Neural progenitor cell (in vitro differentiated cells): Measurements from ENCODE around the gene NTHL1.

ENCODE experiments used
- CTCF ChIP-seq: fragments of 200-600 bp; sonication (generic); IDR thresholded peaks from 2 replicates; pipeline ENCODE4 v1.5.1; 2017; ENCODE audit warnings: antibody characterized with exemption, mild to moderate bottlenecking
- EZH2 ChIP-seq: fragments of 200-600 bp; sonication (generic); IDR thresholded peaks from 2 replicates; pipeline ENCODE4 v1.6.1; 2017; ENCODE audit warnings: antibody characterized with exemption, mild to moderate bottlenecking, moderate library complexity

- TF ChIP-seq CTCF: no peak
- no peak for TF ChIP-seq EZH2
These were observed 8.2 kb downstream of the NTHL1 start for GRCh38 chr16:2039274-2040031.
